Aorta (tissue), 5 donors: Measurements from ENCODE around the gene GATA3. TPM values are rescaled to one million over a fixed set of nuclear protein-coding genes. Genes with fewer than 3 reads are reported as not detected.

Source experiments
- ATAC-seq: fragments of 200-7000 bp; cut with Tn5 transposase; one replicate; pipeline ENCODE4 v1.9.1; 2022; ENCODE audit warnings: moderate library complexity; ENCODE audit not compliant: low FRiP score
- DNase-seq, 2 donors: peaks; one replicate each; pipeline ENCODE4 v3.0.0-alpha.2; 2020
- H3K27ac ChIP-seq, 2 donors: one replicate each; pipeline ENCODE4 v1.5.1; 2013; ENCODE audit warnings: low read length in 2 of 2, mild to moderate bottlenecking in 2 of 2, moderate library complexity in 2 of 2, control low read depth in 1 of 2, inconsistent platforms in 1 of 2, low read depth in 1 of 2
- H3K27me3 ChIP-seq, 2 donors: one replicate each; pipeline ENCODE4 v1.6.1; 2013; ENCODE audit warnings: control low read depth in 1 of 2, low read length in 1 of 2, mild to moderate bottlenecking in 1 of 2, moderate library complexity in 1 of 2; ENCODE audit not compliant: insufficient read depth in 2 of 2, control insufficient read depth in 1 of 2
- H3K36me3 ChIP-seq, 2 donors: one replicate each; pipeline ENCODE4 v1.6.1; 2013; ENCODE audit warnings: control low read depth in 1 of 2, low read length in 1 of 2, mild to moderate bottlenecking in 1 of 2; ENCODE audit not compliant: insufficient read depth in 2 of 2, control insufficient read depth in 1 of 2
- H3K4me1 ChIP-seq, 2 donors: one replicate each; pipeline ENCODE4 v1.6.1; 2013; ENCODE audit warnings: low read length in 2 of 2, control low read depth in 1 of 2, mild to moderate bottlenecking in 1 of 2, moderate library complexity in 1 of 2; ENCODE audit not compliant: insufficient read depth in 2 of 2, control insufficient read depth in 1 of 2
- H3K4me3 ChIP-seq, 2 donors: one replicate each; pipeline ENCODE4 v1.5.1; 2013; ENCODE audit warnings: low read length in 2 of 2, control low read depth in 1 of 2, mild to moderate bottlenecking in 1 of 2
- H3K9me3 ChIP-seq: one replicate; pipeline ENCODE4 v1.6.1; 2013; ENCODE audit warnings: mild to moderate bottlenecking, low read length; ENCODE audit not compliant: control insufficient read depth
- WGBS, 2 donors: extraction: QIAGEN DNeasy Blood & Tissue Kit; methylation state at CpG; one replicate each; pipeline ENCODE4 v1.1.7; 2013; 5-methylcytosine and 5-hydroxymethylcytosine counted together
- intact Hi-C, 2 donors: fragments of 100-400 bp; cut with DNase I; formaldehyde crosslinking; loops; one replicate each; pipeline versions ENCODE4 v1.14.2 to v1.15.0; 2022
- polyA plus RNA-seq, 2 donors: library from polyadenylated mRNA; stranded (reverse); fragments of 200-250 nt; gene quantifications; one replicate each; pipeline ENCODE4 v1.2.3, GENCODE V29; 2013
- total RNA-seq, 2 donors: library from RNA; stranded (reverse); fragmentation: NEBNext Ultra II Directional; extraction: Animal tissue kit (Norgen Biotek cat#: 25700); gene quantifications; one replicate each; pipeline ENCODE4 v1.2.1, GENCODE V29; 2021
- donor health status: healthy with polysubstance abuse.
- donor health status: Bipolar disorder and iron deficiency.
- donor health status: DM: no; HTN: no; CAD: no.
- donor health status: DM: no; HTN: no; CAD: no.
- donor health status: DM: yes; HTN: yes; CAD: no.

GATA3 gene
- total and polyA plus RNA-seq, 4 donors, result 0.78 to 2.0 (median 1.4) TPM; not detected in 1

DNA sequence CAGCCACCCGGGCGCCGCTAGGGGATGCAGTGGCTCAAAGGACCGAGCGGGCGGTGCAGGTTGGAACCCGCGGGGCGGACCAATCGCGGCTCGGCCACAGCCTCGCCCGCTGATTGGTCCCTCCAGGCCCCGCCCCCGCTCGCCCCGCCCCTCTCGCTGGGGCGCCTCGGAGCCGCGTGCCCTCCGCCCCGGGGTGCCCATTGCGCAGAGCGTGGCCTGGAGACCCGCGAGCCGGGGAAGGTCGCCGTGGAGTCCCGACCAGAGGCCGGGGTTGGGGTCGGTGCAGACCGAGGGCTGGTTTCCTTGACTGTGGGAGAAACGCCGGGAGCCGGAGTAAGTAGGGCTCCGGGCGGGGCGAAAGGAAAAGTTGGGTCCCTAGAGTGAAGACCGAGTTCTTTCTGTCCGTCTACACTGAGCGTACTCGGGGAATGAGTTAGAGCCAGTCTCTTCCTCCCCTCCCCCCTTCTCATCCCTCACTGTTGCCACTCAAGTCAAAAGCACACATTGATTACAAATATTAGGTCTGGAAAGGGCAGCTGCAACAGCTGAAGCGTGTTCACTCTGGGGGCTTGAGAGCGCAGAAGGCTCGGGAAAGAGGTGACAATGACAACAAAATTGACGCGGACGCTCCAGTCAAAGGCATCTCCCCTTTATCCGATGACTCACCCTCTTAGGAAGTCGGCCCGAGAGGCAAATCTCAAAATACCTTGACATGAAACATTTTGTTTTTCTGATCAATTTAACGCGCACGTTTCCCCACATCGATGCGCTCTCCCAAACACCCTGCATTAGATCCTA lies 843 bp upstream of the GATA3 start:
- DNase-seq, result peak; percentile 86 to 90
- intact Hi-C loops, result no loop called here

GRCh38 chr10:8054244-8054493 lies 319 bp upstream of the GATA3 start:
- H3K4me3 ChIP-seq, result peak overlapping the region; percentile 19 to 29
- intact Hi-C loops, result no loop called here
- no peaks in the 10 kb centered on the region for H3K4me1 ChIP-seq
- no peak overlapping the region for H3K27ac ChIP-seq
- no peaks in the 10 kb centered on the region for H3K27me3 ChIP-seq
- 0 to 1% methylated on average over 24 to 25 of the region's 25 CpGs for WGBS, 2 donors
- ATAC-seq (no peak), DNase-seq (no peak)
- no peaks in the 10 kb centered on the region for H3K36me3 ChIP-seq
- H3K9me3 ChIP-seq, result no peaks in the 10 kb centered on the region

More for the DNA sequence above, 843 bp upstream of the GATA3 start:
- Histone ChIP-seq H3K27ac (no peak overlapping the region), H3K4me3 (peak overlapping the region; percentile 19 to 29), H3K9me3 (no peaks in the 10 kb centered on the region), H3K4me1 (no peaks in the 10 kb centered on the region), H3K36me3 (no peaks in the 10 kb centered on the region), H3K27me3 (no peaks in the 10 kb centered on the region)
- ATAC-seq, result peak; percentile 85
- 1 to 2% methylated on average over 60 of the region's 60 CpGs for WGBS, 2 donors

GRCh38 chr10:8055420-8056349 lies 1.2 kb downstream of the GATA3 start:
- no peak overlapping the region for H3K27ac ChIP-seq
- H3K36me3 ChIP-seq, result no peaks in the 10 kb centered on the region
- ATAC-seq (no peak), DNase-seq (peak in 1 of 2 donors; percentile 61)
- H3K4me3 ChIP-seq, result no peak overlapping the region
- H3K9me3 ChIP-seq, result no peaks in the 10 kb centered on the region
- H3K4me1 ChIP-seq, result no peaks in the 10 kb centered on the region
- intact Hi-C loops, result no loop called here
- 40 to 46% methylated on average over 84 to 85 of the region's 85 CpGs for WGBS, 2 donors
- H3K27me3 ChIP-seq, result no peaks in the 10 kb centered on the region

- intact Hi-C loops, result no loop called here
- Histone ChIP-seq H3K36me3 (no peaks in the 10 kb centered on the region), H3K4me3 (no peak overlapping the region), H3K4me1 (no peaks in the 10 kb centered on the region), H3K27ac (no peak overlapping the region), H3K9me3 (no peaks in the 10 kb centered on the region), H3K27me3 (no peaks in the 10 kb centered on the region)
- DNase-seq (no peak), ATAC-seq (no peak)
- WGBS, 2 donors, result 81 to 87% methylated on average over 6 of the region's 6 CpGs
Measured at GRCh38 chr10:8056378-8056777, 1.9 kb downstream of the GATA3 start.

DNA sequence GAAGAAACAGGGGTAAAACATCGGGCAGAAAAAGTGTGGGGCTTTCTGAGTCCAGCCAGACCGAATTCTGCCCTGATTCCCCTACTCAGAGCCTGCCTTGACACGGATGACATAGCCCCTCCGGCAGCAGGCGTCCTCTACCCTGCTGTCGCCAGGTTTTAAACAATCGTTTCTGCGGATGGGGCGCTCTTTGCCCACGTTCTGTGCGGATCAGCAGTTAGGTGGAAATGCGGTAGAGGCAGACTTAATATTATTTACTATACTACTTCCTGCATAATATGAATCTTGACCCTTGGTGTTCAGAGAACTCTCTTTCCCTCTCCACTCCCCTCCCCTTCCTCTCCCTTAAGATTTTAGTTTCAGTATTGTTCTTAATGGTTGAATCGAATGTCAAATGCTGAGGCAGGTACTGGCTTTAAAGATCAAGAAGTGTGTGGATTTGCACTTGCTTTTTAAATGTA lies 2.4 kb downstream of the GATA3 start:
- ATAC-seq, result no peak
- DNase-seq, result no peak
- H3K4me1 ChIP-seq, result no peaks in the 10 kb centered on the region
- intact Hi-C loops, result no loop called here
- WGBS, 2 donors, result 83 to 89% methylated on average over 13 of the region's 13 CpGs
- H3K27ac ChIP-seq, result no peak overlapping the region
- no peaks in the 10 kb centered on the region for H3K9me3 ChIP-seq
- H3K4me3 ChIP-seq, result no peak overlapping the region
- no peaks in the 10 kb centered on the region for H3K27me3 ChIP-seq
- no peaks in the 10 kb centered on the region for H3K36me3 ChIP-seq

DNA sequence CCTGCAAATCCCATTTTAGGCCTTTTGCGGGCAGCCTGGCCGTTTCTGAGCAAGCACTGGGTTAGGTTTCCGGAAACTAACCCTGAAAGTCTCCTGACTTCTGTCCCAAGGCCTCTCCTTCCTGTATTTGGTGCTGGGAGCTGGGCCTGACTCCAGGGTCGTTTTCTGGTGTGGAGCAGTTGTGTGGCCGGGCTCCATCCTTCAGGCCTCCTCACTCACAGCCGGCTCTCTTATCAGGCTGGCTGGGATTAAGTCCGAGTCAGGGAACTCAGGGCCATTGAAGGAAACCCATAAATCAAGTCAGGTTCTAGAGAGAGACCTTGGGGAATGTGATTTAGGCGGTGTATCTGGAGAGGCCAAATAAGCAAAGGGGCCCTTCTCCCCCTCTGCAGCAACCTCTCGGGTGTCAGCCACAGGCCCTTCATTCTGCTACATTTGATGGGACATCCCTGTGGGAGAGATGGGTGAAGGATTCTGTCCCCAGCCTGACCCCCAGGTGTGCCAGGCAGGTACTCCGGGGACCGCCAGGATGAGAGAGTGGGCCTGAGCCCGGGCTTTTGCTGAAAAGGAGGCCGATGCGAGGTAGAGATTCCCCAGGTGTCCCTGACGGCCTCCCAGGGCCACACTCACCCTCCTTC lies 3.3 kb downstream of the GATA3 start:
- 78 to 79% methylated on average over 15 of the region's 15 CpGs for WGBS, 2 donors
- DNase-seq (no peak), ATAC-seq (no peak)
- Histone ChIP-seq H3K9me3 (no peaks in the 10 kb centered on the region), H3K4me3 (no peak overlapping the region), H3K4me1 (no peaks in the 10 kb centered on the region), H3K36me3 (no peaks in the 10 kb centered on the region), H3K27ac (no peak overlapping the region), H3K27me3 (no peaks in the 10 kb centered on the region)
- intact Hi-C loops, result no loop called here

DNA sequence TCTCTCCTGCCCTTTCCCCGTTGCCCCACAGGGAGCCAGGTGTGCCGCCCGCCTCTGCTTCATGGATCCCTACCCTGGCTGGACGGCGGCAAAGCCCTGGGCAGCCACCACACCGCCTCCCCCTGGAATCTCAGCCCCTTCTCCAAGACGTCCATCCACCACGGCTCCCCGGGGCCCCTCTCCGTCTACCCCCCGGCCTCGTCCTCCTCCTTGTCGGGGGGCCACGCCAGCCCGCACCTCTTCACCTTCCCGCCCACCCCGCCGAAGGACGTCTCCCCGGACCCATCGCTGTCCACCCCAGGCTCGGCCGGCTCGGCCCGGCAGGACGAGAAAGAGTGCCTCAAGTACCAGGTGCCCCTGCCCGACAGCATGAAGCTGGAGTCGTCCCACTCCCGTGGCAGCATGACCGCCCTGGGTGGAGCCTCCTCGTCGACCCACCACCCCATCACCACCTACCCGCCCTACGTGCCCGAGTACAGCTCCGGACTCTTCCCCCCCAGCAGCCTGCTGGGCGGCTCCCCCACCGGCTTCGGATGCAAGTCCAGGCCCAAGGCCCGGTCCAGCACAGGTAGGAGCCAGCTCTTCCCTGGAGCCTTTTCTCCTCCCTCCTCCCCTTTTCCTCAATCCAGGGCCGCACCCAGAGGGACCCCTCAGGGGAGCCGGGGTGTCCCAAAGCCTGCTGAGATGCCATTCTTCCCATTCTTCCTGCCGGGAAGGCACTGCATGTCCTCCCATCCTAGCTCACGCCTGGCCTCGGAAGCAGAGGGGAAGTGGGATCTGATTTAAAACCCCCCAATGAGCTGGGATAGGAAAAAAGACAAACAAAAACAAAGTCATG lies 4.0 kb downstream of the GATA3 start:
- Histone ChIP-seq H3K36me3 (no peaks in the 10 kb centered on the region), H3K4me1 (no peaks in the 10 kb centered on the region), H3K9me3 (no peaks in the 10 kb centered on the region), H3K27me3 (no peaks in the 10 kb centered on the region), H3K4me3 (no peak overlapping the region), H3K27ac (no peak overlapping the region)
- DNase-seq, result no peak
- ATAC-seq, result no peak
- WGBS, 2 donors, result 68 to 83% methylated on average over 40 to 45 of the region's 45 CpGs
- intact Hi-C loops, result no loop called here
